ENCODE data around the gene TUNAR. TPM values are rescaled to one million over a fixed set of nuclear protein-coding genes. Genes with fewer than 3 reads are reported as not detected.

Gene TUNAR
- total RNA-seq, 2 experiments from 2014 or later: 0.17 to 0.54 TPM

DNA sequence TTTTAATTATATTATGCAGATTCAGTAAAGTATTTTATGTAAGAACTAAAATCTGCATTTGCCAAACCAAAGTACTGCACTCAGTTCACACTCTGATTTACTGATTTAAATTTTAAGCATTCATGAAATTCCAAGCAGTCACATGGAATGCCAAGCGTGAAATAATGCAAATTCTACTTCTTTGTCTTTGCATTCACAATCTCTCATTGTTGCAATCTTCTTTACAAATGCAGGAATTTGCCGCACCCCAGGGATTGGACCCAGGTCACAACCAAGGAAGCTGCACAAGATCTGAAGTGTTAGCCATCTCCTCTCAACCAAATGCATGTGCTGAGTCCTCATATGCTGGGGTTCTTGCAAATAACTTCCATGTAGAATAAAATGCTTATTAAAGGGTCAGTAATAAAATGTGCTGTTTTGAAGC is 71.9 kb downstream of the TUNAR start:
- intact Hi-C loops (cut with micrococcal nuclease; ENCODE audit: unreplicated experiment): no loop called here
- no peak overlapping the region for H3K27ac ChIP-seq (ENCODE audit: low read depth, low read length, poor library complexity, severe bottlenecking)
- no TSS peak for BruUV-seq (replicated peaks)

DNA sequence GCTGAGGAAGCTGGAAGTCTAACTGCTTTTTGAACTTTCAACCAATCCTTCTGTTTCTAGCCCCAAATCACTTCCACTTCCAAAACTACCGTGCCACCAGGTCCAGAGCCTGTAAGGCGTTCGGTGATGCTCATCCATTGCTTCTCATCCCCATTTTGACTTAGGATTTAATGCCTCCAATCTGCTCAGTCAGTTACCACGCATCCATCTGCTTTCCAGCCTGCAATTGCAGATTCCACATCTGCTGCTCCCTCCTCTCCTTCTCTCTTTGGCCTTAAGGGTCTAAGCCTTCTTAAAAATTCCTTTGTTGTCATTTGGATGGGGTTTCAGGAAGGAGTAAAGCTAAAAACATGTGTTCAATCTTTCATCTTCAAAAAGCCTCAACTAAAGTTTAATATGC is 74.7 kb downstream of the TUNAR start:
- no peaks in the 10 kb centered on the region for H4K20me1 ChIP-seq (ENCODE audit: insufficient read depth, low read length)

More for the DNA sequence above, 71.9 kb downstream of the TUNAR start:
- Histone ChIP-seq H3K79me2 (ENCODE audit: insufficient read depth, low read depth, low read length) (no peaks in the 10 kb centered on the region), H3K4me3 (ENCODE audit: low read depth, low read length, poor library complexity, severe bottlenecking) (no peak overlapping the region), H3K9me2 (ENCODE audit: insufficient read depth, low read length) (no peaks in the 10 kb centered on the region), H3K9me3 (ENCODE audit: low read length) (no peaks in the 10 kb centered on the region), H3K36me3 (ENCODE audit: insufficient read depth, low read length) (no peaks in the 10 kb centered on the region), H2AFZ (ENCODE audit: low read length) (no peak overlapping the region), H4K20me1 (ENCODE audit: insufficient read depth, low read length) (no peaks in the 10 kb centered on the region), H3K4me1 (ENCODE audit: insufficient read depth, low read length, poor library complexity, severe bottlenecking) (no peaks in the 10 kb centered on the region), H3K4me2 (ENCODE audit: low read length) (no peak overlapping the region)
- POLR2A ChIA-PET: no interaction called here
- DNase-seq (ENCODE audit: low spot score): no peak
- no peak for TF ChIP-seq EZH2phosphoT487 (IDR thresholded peaks at IDR 0.05; ENCODE audit: borderline replicate concordance, low read depth, low read length)
- TF ChIP-seq, protein P1, sequence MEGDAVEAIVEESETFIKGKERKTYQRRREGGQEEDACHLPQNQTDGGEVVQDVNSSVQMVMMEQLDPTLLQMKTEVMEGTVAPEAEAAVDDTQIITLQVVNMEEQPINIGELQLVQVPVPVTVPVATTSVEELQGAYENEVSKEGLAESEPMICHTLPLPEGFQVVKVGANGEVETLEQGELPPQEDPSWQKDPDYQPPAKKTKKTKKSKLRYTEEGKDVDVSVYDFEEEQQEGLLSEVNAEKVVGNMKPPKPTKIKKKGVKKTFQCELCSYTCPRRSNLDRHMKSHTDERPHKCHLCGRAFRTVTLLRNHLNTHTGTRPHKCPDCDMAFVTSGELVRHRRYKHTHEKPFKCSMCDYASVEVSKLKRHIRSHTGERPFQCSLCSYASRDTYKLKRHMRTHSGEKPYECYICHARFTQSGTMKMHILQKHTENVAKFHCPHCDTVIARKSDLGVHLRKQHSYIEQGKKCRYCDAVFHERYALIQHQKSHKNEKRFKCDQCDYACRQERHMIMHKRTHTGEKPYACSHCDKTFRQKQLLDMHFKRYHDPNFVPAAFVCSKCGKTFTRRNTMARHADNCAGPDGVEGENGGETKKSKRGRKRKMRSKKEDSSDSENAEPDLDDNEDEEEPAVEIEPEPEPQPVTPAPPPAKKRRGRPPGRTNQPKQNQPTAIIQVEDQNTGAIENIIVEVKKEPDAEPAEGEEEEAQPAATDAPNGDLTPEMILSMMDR (conservative IDR thresholded peaks at IDR 0.05; ENCODE audit: low read length): no peak
- CTCF ChIA-PET (ENCODE audit: unreplicated experiment): no interaction called here

DNA sequence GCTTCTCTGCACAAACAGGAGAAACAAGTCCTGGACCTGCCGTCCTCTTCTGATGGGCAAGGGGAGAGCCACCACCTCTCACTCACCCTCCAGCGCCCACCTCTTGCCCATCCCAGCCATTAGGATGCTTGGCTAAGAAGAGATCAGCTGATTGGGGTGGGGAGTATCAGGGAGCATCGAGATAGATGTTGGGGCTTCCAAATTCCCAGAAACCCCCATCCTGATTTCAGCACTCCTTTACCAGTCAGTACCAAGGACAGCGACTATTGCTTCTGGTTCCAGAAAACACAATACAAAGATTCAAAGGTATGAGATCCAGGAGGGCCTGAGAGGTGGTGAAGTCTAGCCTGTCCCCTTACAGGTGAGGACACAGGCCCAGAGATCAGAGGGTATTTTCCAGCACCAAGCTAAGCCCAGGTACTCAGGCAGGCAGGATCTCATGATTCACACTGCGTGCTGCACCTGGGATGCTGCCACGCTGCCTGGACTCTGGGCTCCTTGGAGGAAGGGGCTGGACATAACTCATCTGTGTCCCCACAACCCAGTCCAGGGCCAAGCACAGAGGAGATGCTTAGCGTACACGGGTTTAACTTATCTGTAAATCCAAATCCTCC is 76.6 kb downstream of the TUNAR start:
- intact Hi-C loops (cut with micrococcal nuclease; ENCODE audit: unreplicated experiment): no loop called here
- Histone ChIP-seq H3K36me3 (ENCODE audit: insufficient read depth, low read length) (no peaks in the 10 kb centered on the region), H3K4me1 (ENCODE audit: insufficient read depth, low read length, poor library complexity, severe bottlenecking) (no peaks in the 10 kb centered on the region), H3K9me3 (ENCODE audit: low read length) (no peaks in the 10 kb centered on the region), H2AFZ (ENCODE audit: low read length) (no peak overlapping the region), H3K4me3 (ENCODE audit: low read depth, low read length, poor library complexity, severe bottlenecking) (no peak overlapping the region), H4K20me1 (ENCODE audit: insufficient read depth, low read length) (no peaks in the 10 kb centered on the region), H3K9me2 (ENCODE audit: insufficient read depth, low read length) (no peaks in the 10 kb centered on the region), H3K79me2 (ENCODE audit: insufficient read depth, low read depth, low read length) (no peaks in the 10 kb centered on the region), H3K27ac (ENCODE audit: low read depth, low read length, poor library complexity, severe bottlenecking) (no peak overlapping the region), H3K4me2 (ENCODE audit: low read length) (no peak overlapping the region)
- POLR2A ChIA-PET: no interaction called here
- no peak for TF ChIP-seq EZH2phosphoT487 (IDR thresholded peaks at IDR 0.05; ENCODE audit: borderline replicate concordance, low read depth, low read length)
- TF ChIP-seq, protein P1 (conservative IDR thresholded peaks at IDR 0.05; ENCODE audit: low read length): no peak
- CTCF ChIA-PET (ENCODE audit: unreplicated experiment): no interaction called here
- no TSS peak for BruUV-seq (replicated peaks)
- DNase-seq (ENCODE audit: low spot score): peak; percentile 23

More for the DNA sequence above, 74.7 kb downstream of the TUNAR start:
- no peaks in the 10 kb centered on the region for H3K9me2 ChIP-seq (ENCODE audit: insufficient read depth, low read length)
- no TSS peak for BruUV-seq (replicated peaks)
- H3K4me2 ChIP-seq (ENCODE audit: low read length): no peak overlapping the region
- H3K36me3 ChIP-seq (ENCODE audit: insufficient read depth, low read length): no peaks in the 10 kb centered on the region
- TF ChIP-seq EZH2phosphoT487 (IDR thresholded peaks at IDR 0.05; ENCODE audit: borderline replicate concordance, low read depth, low read length): no peak
- TF ChIP-seq, protein P1 (conservative IDR thresholded peaks at IDR 0.05; ENCODE audit: low read length): no peak
- no peak overlapping the region for H3K4me3 ChIP-seq (ENCODE audit: low read depth, low read length, poor library complexity, severe bottlenecking)
- H3K79me2 ChIP-seq (ENCODE audit: insufficient read depth, low read depth, low read length): no peaks in the 10 kb centered on the region
- ChIA-PET CTCF (ENCODE audit: unreplicated experiment) (no interaction called here), POLR2A (interaction anchor here (0.6 kb wide), 1 partner anchor 255 kb away, joined by 4 read pairs; no protein-coding TSS in a partner anchor)
- no peaks in the 10 kb centered on the region for H3K9me3 ChIP-seq (ENCODE audit: low read length)
- intact Hi-C loops (cut with micrococcal nuclease; ENCODE audit: unreplicated experiment): no loop called here
- no peak overlapping the region for H3K27ac ChIP-seq (ENCODE audit: low read depth, low read length, poor library complexity, severe bottlenecking)
- no peaks in the 10 kb centered on the region for H3K4me1 ChIP-seq (ENCODE audit: insufficient read depth, low read length, poor library complexity, severe bottlenecking)
- DNase-seq (ENCODE audit: low spot score): no peak
- no peak overlapping the region for H2AFZ ChIP-seq (ENCODE audit: low read length)

All from OCI-LY7 (cell line).